NOMO-1 treated with dmso at 0.1 percent for 144 hours (cell line): ENCODE results near the gene IGFBP1.
"Not testable (repeated sequence)": the region's sequence is repeated elsewhere in the genome, so short reads cannot be mapped to it uniquely, and the experiment has no call there.

Experiments used
- DNase-seq: peaks from one replicate; lab custom pipeline; 2025; ENCODE audit not compliant: unreplicated experiment; lab: John Stamatoyannopoulos, UW

Gene IGFBP1

DNA sequence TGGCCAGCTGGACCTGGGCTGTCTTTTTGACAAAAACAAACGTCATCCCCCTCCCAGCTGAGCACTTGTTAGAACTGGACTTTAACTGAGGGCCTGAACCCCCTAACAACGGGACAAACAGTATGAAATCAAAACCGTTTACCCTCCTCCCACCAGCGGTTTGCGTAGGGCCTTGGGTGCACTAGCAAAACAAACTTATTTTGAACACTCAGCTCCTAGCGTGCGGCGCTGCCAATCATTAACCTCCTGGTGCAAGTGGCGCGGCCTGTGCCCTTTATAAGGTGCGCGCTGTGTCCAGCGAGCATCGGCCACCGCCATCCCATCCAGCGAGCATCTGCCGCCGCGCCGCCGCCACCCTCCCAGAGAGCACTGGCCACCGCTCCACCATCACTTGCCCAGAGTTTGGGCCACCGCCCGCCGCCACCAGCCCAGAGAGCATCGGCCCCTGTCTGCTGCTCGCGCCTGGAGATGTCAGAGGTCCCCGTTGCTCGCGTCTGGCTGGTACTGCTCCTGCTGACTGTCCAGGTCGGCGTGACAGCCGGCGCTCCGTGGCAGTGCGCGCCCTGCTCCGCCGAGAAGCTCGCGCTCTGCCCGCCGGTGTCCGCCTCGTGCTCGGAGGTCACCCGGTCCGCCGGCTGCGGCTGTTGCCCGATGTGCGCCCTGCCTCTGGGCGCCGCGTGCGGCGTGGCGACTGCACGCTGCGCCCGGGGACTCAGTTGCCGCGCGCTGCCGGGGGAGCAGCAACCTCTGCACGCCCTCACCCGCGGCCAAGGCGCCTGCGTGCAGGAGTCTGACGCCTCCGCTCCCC lies at the start of gene IGFBP1:
IGFBP1 (plus strand) TSS at position 304 of the 808 bp plus-strand sequence; CDS start at position 469, 165 bp downstream.
- no peak for DNase-seq

DNA sequence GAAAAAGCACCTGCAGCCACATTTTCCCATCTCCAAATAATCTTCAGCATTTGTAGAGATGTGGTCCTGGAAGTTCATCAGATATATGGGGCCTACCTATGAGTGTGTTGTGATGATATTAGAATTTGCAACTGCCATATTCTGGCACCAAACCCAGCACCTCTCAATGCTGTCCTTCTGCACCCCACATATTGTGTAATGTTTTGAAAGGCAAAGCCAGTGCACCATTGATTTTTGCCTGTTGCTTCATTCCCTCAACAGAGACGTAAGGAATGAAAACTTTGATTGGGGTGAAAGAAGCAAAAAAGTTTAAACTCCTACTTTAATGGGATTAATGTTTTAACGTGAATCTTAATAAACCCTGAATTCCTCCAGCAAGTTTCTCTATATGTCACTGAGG lies 49.4 kb upstream of the IGFBP1 start:
- DNase-seq = not testable (repeated sequence)

DNA sequence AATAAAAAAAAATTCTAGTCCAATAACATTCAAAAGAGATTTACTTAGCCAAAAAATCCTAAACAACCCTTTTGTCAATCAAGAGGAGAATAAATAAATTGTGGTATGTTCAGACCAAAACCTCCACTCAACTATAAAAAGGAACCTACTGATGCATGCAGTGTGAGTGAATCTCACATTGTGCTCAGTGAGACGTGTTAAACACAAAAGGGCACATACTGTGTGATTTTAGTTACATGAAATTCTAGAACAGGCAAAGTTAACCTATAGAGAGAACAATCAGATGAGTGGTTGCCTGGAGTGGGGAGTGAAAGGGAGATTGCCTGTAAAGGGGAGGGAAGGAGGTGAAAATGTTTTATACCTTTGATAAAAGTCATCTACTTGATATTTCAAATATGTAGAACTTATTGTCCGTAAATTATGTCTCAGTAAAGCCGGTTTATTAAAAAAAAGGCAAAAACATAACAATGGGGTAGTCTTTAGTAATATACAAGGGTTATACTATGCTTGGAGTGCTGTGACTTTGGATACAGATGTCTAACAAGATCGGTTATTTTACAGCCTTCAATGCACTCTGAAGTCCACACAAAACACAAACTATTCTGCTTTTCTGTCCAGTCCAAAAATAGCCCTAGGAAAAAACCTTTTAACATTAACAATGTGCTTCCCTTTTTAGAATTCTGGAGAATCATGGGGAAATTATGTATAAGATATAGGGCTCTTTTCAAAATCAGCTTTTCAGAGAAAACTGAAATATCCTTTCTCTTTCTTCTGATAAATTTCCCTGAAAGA lies 46.2 kb upstream of the IGFBP1 start:
- not testable (repeated sequence) for DNase-seq

DNA sequence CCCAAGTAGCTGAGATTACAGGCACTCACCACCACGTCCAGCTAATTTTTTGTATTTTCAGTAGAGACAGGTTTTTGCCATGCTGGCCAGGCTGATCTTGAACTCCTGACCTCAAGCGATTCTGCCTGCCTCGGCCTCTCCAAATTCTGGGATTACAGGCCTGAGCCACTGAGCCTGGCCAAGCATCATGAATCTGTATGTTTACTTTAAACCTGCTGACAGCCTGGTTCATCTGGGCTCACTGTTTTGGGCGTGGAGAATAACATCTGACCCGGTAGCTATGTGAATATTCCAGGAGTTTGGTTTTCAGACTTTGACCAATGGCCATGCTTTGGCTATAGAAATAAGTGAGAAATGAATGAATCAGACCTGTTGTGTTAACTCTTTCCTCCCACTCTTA lies 41.8 kb upstream of the IGFBP1 start:
- DNase-seq = not testable (repeated sequence)

DNA sequence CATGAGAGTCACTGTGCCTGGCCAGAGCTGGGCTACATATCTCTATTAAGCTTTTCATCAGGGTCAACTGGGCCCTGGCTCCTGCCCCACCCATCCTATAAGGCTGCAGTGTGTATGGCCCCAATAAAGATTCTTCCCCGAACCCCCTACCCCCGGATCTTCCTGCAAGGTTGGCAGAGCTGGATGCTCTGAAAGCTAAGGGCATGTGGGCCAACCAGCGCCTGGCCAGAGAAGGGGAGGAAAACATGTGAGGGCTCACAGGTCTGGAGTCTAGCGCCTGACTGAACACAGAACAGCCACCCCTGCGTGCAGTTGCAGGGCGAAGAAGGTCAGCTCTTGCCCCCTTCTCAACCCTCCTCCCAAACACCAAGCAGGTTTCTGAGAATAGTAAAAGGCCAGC lies 39.6 kb upstream of the IGFBP1 start:
- not testable (repeated sequence) for DNase-seq

DNA sequence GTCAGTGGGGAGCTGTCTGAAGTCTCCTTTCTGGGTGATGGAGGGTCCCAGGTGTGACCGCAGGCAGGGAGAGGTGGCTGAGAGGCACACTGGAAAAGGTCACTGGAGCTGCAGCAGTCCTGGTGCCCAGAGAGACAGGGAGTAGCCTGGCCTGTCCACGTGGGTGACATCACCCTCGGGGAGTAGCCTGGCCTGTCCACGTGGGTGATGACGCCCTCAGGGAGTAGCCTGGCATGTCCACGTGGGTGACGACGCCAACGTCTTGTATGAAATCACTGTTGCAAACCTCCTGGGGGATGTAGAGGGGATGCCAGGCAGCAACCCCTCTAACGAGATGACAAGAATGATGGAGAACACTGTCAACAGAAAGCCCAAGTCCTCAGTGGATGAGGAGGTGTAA lies 35.3 kb upstream of the IGFBP1 start:
- DNase-seq = not testable (repeated sequence)

DNA sequence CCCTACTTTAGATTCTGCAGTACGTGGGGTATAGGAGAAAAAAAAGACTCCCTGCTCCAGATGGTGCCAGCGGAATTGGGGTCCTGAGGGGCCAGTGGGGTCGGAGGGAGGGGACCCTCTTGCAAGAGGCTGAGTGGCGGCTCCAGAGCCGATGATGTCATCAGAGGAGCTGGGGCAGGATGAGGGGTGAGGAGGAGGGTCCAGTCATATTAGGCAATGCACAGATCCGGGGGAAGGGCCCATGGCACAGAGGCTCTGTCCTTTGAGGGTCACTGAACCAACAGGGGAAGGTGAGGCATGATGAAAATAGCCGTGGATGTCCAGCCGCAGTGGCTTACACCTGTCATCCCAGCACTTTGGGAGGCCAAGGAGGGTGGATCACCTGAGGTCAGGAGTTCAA lies 34.8 kb upstream of the IGFBP1 start:
- not testable (repeated sequence) for DNase-seq

DNA sequence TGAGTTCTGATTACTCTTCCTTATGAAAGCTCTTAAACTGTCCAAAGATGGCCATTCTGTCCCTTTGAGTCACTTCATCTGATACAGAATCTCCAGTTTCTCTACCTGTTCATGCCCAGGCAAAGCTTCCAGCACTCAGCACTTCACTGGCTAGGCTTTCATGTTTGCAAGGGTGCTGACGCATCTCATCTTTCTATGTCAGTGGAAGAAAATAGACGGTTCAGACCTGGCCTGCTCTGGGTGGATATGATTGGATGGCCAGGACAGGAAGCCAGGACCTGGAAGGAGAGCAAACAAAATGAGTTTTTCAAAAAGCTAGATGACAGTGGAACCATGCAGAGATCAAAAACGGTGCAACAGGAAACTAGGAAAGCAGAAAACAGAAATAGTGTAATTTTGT lies 32.6 kb upstream of the IGFBP1 start:
- DNase-seq = not testable (repeated sequence)

DNA sequence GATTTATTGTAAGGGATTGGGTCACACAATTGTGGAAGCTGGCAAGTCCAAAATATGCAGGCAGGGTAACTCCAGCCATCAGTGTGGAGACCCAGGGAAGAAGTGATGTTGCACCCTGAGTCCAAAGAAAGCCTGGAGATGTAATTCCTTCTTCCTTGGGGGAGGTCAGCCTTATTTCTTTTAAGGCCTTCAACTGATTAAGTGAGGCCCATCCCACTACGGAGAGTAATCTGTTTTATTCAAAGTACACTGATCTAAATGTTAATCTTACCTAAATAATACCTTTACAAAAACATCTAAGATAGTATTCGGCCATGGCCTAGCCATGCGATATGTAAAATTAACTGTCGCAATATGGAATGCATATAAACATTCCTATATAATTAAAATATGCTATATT lies 31.4 kb upstream of the IGFBP1 start:
- DNase-seq = not testable (repeated sequence)

DNA sequence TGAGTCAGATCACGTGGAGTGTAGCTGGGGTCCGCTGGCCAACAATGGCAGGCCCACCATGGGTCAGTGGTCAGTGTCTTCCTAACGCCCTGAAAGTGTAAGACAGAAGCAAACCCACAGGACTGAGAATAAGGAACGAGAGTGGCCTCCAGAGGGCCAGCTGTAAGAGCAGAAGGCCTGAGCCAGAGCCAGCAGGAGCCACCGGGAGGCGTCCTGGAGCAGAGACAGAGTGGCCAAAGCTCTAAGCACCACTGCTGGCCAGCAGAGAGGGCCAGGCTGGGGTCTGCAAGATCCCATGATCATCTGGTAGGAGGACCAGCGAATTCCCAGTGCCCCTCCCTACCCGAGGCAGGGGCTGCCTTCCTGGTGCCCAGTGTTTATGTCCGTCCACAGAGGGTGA lies 24.6 kb upstream of the IGFBP1 start:
- DNase-seq = no peak

DNA sequence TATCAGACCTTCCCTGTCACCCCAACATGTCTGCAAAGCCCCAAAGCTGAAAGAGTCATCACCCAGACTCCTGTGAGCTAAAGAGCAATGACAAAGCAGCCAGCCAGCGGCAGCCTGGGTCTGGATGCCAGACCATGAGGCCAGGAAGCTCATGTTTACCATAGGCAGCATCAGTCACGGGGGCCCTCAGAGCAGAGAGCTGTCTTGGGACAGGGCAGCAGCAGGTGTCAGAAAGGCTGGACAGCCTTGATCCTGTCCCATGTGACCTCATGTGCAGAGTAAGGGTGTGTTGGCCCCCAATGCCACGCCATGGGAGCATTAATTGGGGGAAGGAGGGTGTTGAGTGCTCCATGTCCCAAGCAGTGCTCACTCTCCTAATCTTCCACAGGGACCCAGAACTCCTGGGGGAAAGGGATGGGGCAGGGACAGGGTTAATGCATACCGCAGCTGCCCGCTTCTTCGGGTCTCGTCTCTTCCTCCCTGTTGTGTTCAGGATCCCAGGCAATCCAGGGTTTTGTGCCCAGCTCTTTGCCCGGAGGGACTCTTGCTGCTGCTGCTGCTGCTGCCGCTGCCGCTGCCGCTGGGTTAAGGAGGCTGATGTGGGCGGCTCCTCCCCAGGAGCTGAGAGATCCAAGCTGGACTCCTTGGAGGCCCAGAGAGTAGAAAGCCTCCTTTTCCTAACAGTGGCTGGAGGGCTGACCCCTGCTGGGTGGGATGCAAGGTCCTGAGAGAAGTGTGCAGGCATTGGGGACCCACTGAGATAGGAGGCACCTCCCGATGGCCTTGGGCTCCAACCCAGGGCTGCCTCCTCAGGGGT lies 22.5 kb upstream of the IGFBP1 start:
- DNase-seq = no peak

DNA sequence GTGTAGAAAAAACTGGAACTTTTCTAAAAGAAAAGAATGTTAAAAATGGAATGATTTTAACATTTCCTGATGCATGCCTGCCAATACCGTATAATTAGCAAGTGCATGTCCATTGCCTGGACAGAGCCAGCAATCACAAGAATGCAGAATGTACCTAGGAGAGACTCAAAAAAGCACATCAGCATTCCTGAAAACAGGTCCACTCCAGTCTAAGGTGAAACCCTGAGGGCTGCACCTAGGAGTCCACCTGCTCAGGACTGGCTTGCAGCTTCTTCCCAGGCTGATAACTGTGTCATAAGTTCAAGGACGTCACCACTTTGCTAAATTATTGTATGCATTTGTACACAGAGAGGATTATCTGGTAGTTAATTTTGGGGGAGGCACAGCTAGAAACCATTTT lies 20.8 kb upstream of the IGFBP1 start:
- no peak for DNase-seq

DNA sequence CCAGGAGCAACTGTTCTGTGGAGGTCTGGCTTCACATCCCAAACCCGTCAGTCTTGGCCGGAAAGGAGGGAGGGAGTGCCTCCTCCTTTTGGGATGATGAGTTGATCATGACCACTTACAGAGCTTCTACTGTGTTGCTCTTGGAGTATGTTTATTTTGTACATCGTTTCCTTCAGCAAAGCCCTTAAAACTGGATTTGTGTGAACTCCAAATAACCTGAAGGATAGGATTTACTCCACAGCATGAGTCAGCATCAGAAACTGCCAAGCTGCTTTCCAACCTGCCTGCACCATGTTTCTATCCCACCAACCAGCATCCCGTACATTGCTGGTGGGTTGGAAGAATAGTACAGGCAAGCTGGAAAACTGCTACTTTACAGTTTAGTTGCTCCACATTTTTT lies 18.9 kb upstream of the IGFBP1 start:
- no peak for DNase-seq

DNA sequence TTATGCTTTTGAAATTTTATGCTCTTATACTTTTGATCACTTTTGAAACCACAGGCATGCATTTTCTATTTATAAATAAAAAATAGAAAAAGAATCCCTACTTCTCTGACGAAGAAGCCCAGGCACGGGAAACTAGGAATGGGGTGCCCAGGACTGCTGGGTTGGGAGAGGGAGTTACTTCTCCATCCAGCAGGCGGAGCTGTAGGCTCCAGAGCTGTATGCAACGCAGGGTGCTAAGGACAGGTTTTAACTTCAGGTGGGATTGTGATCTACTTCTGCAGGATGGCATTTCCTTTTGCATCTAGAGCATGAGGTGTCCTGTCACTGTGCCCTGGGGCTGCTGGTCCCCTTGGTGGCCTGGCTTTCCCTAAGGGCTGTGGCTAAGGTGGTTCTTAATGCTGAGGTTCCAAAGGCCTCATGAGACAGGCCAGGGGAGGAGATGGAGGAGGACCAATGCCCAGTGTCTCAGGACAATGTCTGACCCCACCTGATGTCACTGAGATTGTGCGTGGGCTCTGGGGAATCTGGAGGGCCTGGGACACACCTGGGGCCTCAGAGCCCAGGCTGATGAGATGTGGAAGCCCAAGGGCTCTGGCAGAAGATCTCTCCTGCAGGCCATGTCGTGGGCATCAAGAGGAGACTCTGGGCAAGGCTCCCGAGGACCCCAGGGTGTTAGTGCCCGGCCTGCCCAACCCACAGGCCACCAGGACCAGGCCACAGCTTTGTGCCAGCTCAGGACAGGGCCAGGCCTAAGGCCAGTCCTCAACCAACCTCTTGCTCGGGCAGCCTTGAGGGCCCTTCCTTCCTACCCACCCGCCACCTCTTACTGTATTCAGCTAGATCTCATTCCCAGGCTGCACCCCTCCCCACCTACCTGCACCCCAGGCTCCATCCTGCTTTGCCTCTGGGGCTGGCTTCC lies 15.9 kb upstream of the IGFBP1 start:
- DNase-seq = no peak

DNA sequence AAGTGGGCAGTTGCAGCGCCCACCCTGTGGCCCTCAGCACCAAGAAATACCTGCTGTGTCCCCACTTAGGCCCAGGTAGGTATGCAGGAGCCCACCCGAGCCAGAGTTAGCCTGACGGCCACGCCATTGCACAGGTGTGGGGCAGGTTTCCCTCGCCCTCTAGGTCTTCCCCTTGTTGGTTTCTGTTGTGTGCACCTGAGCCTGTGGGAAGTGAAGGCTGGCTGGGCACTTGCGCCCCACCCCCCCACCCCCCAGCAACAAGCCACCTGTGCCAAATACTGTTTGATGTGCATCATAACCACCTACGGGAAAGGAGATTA lies 15.3 kb upstream of the IGFBP1 start, which contains the start of gene CCDC201:
CCDC201 (minus strand) TSS at position 48 of the 320 bp plus-strand sequence. CDS start 75 bp downstream, outside the sequence.
- DNase-seq = no peak

DNA sequence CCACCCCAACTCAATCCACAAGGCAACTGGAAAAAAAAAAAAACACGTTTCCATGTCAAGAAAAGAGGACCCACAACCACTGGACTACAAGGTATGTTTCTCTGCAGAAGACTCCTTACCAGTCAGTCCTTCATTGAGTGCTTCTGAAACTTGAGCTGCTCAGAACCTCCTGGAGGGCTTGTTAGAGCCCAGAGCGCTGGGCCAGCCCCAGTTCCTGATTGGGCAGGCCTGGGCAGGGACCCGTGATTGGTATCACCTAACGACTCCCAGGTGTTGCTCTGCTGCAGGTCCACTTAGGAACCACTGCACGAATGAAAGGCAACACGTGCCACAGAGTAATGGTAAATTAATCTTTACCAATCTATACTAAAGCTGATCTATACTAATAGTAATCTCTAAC lies 14.9 kb upstream of the IGFBP1 start:
- no peak for DNase-seq

DNA sequence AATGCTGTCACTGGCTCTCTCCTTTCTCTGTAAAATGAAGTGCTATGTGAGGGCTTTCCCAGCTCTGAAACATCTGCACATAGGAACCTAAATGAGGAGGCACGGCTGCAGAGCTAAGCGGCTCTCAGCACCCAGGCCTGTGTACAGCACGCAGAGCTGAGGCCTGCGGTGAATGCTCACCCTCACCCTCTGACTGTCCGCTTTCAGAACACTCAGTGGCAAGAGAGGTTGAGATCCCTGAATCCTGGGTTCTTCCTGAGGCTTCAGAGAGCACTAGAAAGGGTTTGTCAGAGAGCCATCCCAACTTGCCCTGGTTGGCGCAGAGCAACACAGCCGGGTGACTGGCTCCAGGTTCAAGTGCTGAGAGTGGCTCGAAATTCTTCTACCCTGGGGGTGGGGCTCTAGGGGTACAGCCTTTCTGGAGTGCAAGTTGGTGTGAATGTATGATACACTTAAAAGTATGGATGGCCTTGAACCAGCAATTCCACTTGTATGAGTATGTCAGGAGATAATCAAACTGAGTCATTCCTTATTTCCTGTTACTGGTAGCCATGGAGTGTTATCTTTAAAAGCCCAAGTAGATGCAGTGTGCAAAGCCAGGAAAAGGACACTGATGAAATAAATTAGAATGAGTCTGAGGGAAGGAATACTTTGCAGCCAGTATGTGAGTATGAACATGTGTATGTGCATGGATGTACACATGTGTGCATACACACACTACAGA lies 13.7 kb upstream of the IGFBP1 start:
- no peak for DNase-seq

DNA sequence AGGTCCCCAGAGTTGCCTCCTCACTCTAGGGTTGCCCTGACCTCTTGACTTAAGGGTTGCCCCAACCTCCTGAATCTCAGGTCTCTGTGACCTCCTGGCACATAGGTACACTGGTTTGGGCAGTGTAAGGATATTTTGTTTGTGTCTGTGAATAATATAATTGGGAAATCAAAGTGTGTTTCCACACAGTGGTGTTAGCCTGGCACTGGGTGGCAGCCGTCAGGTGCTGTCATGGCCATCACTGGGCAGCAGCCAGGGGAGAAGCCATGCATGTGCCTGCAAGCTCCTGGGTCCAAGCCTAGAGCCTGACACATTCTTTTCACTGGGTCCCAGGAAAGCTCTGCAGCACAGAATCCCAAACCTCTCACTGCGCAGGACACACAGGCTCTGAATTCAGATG lies 11.8 kb upstream of the IGFBP1 start:
- no peak for DNase-seq

DNA sequence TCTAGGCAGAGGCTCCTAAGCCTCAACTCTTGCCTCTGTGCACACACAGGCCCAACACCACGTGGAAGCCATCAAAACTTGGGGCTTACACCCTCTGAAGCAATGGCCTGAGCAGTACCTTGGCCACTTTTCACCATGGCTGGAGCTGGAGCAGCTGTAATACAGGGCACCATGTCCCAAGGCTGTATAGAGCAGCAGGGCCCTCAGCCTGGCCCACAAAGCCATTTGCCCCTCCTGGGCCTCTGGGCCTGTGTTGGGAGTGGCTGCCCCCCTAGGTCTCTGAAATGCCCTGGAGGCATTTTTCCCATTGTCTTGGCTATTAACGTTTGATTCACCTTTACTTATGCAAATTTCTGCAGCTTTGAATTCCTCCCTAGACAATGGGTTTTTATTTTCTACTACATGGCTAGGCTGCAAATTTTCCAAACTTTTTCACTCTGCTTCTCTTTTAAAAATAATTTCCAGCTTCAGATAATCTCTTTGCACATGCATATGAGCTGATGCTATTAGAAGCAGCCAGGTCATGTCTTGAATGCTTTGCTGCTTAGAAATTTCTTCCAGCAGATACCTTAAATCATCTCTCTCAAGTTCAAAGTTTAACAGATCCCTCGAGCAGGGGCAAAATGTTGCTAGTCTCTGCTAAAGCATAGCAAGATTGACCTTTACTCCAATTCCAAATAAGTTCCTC lies 9.7 kb upstream of the IGFBP1 start:
- DNase-seq = no peak
